Lower leg skin (tissue), 4 donors: Measurements from ENCODE around the gene SSR1. TPM values are rescaled to one million over a fixed set of nuclear protein-coding genes. Genes with fewer than 3 reads are reported as not detected.

Experiments
- DNase-seq, 2 donors: peaks; one replicate each; pipeline ENCODE4 v3.0.0-alpha.2; 2019; ENCODE audit warnings: low spot score in 2 of 2
- H3K4me3 ChIP-seq: fragments of 200-600 bp; sonication (generic); 2 replicates; pipeline ENCODE4 v1.5.1; 2017; ENCODE audit warnings: mild to moderate bottlenecking, low read depth; ENCODE audit not compliant: poor library complexity, severe bottlenecking
- POLR2A ChIP-seq, 2 donors: fragments of 450-650 bp; IDR thresholded peaks; one replicate each; pipeline ENCODE4 v1.6.1; 2016 to 2017; ENCODE audit warnings: antibody characterized with exemption in 2 of 2, mild to moderate bottlenecking in 1 of 2, moderate library complexity in 1 of 2
- WGBS, 2 donors: methylation state at CpG; one replicate each; pipeline ENCODE4 v1.1.5; 2018; 5-methylcytosine and 5-hydroxymethylcytosine counted together
- intact Hi-C: fragments of 100-400 bp; cut with DNase I; formaldehyde crosslinking; loops from one replicate; pipeline ENCODE4 v1.15.0; 2023; ENCODE audit warnings: low total_unique reads
- total RNA-seq, 4 donors: library from RNA; depleted of rRNA; stranded (reverse); fragments of >200 nt; gene quantifications; one replicate each; pipeline ENCODE4 v1.1.0, GENCODE V29; 2016
- TF ChIP-seq, protein P1 (sequence below), 3 donors: fragments of 450-650 bp; IDR thresholded peaks; one replicate each; pipeline ENCODE4 v1.5.1; 2016; ENCODE audit warnings: antibody characterized with exemption in 3 of 3, mild to moderate bottlenecking in 3 of 3, moderate library complexity in 2 of 3

SSR1 gene
- total RNA-seq, 4 donors from 2014 or later = 31.4 to 42.9 (median 35.3) TPM

DNA sequence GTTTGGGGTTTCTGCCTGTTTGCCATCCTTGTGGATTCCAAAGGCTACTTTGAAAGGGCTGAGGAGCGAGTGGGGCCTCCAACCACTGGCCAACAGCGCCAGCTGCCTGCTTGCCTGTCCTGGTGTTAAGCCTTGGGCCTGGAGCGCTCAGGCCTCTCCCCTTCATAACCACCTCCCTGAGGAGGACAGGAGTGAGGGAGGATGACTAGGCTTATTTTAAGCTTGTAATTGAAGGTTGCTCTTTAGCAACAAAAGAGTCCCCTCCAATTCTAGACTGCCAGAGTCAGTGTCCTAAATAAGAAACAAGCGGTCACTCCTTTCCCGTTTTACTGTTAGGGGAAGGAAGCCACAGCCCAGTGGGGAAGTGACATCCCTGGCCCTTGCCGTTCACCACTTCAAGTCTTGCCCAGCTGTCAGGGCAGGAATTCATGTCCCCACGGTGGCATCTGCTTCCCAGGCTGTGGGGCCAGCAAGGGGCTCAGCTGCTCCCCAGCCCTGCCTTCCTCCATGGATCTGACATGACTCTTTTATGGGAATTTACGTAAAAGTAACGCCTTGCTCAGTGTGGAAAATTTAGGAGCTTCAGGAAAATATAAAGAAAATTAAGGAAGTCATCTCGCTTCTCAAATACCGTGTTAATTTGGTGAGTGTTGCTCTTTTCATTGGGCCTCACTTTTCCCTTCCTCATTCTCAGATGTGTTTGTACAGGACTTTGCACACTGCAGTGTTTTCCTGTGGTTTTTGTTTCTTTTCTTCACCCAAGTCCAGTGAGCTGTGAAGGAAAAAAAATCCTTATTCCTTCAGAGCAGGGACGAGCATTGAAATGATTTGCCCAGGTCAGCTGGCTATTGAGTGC lies 57.8 kb downstream of the SSR1 start:
- no peak for DNase-seq
- H3K4me3 ChIP-seq = no peak overlapping the region
- 69 to 72% methylated on average over 12 of the region's 12 CpGs for WGBS, 2 donors
- TF ChIP-seq POLR2A (IDR thresholded peaks at IDR 0.05) = no peak
- TF ChIP-seq, protein P1, sequence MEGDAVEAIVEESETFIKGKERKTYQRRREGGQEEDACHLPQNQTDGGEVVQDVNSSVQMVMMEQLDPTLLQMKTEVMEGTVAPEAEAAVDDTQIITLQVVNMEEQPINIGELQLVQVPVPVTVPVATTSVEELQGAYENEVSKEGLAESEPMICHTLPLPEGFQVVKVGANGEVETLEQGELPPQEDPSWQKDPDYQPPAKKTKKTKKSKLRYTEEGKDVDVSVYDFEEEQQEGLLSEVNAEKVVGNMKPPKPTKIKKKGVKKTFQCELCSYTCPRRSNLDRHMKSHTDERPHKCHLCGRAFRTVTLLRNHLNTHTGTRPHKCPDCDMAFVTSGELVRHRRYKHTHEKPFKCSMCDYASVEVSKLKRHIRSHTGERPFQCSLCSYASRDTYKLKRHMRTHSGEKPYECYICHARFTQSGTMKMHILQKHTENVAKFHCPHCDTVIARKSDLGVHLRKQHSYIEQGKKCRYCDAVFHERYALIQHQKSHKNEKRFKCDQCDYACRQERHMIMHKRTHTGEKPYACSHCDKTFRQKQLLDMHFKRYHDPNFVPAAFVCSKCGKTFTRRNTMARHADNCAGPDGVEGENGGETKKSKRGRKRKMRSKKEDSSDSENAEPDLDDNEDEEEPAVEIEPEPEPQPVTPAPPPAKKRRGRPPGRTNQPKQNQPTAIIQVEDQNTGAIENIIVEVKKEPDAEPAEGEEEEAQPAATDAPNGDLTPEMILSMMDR (IDR thresholded peaks at IDR 0.05) = no peak
- intact Hi-C loops = no loop called here

DNA sequence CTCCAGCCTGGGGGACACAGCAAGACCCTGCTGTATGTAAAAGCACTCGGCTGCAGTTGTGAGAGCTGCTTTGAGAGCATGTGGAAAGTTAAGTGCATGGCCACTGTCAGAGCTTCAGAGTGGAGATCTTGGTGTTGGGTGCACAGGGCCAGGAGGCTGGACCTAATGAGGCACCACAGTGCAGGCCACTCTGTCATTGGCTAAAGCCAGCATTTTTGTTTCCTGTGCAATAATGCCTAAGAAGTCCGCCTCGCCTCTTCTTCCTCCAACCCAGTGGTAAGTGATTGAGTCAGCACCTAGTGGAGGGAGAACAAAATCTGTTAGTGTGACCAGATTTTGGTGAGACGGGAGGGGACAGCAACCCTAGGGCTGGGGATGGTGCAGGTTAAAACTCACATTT lies 60.6 kb downstream of the SSR1 start:
- WGBS, 2 donors = 75 to 86% methylated on average over 4 of the region's 4 CpGs
- no peak overlapping the region for H3K4me3 ChIP-seq
- no peak for DNase-seq
- intact Hi-C loops = no loop called here
- TF ChIP-seq POLR2A (IDR thresholded peaks at IDR 0.05) = no peak
- TF ChIP-seq, protein P1 (IDR thresholded peaks at IDR 0.05) = no peak

DNA sequence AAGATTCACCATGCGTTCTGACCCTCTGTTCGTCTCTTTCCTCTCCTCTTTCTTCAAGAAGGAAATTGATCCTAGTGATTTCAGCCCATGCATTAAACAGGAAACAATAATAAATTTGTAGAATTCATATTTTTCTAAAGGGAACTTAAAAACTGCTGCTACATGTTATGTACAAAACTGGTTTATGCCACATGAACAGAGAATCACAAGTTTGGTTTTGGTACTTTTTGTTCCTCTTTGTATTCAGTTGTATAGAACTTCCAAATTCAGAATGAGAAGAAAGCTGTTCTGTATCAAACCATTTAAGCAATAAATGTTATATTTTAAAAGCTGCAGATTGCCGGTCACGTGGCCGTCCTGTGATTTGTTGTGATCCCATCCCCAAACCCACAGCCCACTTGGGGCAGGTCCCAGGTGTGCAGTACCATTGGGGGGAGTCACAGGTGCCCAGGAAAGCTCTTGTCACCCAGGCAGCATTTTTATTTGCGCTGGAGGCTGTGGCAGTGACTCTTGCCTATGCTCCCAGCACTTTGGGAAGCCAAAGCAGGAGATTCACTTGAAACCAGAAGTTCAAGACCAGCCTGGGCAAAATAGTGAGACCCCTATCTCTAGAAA lies 61.2 kb downstream of the SSR1 start:
- WGBS, 2 donors = 80 to 93% methylated on average over 6 of the region's 6 CpGs
- DNase-seq = no peak
- TF ChIP-seq POLR2A (IDR thresholded peaks at IDR 0.05) = no peak
- TF ChIP-seq, protein P1 (IDR thresholded peaks at IDR 0.05) = no peak
- H3K4me3 ChIP-seq = no peak overlapping the region
- intact Hi-C loops = no loop called here

DNA sequence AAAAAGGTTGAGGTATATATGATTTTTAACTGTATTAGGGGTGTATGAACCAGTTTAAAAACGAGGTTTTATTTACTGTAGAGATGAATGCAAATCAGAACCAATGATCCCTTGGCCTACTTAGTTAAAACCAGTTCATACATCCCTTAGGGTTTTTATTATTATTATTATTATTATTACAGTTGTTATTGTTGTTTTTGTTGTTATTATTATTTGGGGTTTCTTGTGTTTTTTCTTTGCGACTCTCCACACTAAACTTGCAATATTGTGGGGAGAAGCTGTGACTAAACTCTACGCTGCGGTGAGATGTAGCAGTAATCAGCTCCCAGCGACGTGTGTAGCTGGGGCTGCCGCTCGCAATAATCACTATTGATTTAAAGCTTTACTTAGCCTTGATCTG lies 62.2 kb downstream of the SSR1 start:
- intact Hi-C loops = no loop called here
- WGBS, 2 donors = 91 to 92% methylated on average over 8 of the region's 8 CpGs
- TF ChIP-seq, protein P1 (IDR thresholded peaks at IDR 0.05) = no peak
- TF ChIP-seq POLR2A (IDR thresholded peaks at IDR 0.05) = no peak
- no peak for DNase-seq
- H3K4me3 ChIP-seq = no peak overlapping the region

DNA sequence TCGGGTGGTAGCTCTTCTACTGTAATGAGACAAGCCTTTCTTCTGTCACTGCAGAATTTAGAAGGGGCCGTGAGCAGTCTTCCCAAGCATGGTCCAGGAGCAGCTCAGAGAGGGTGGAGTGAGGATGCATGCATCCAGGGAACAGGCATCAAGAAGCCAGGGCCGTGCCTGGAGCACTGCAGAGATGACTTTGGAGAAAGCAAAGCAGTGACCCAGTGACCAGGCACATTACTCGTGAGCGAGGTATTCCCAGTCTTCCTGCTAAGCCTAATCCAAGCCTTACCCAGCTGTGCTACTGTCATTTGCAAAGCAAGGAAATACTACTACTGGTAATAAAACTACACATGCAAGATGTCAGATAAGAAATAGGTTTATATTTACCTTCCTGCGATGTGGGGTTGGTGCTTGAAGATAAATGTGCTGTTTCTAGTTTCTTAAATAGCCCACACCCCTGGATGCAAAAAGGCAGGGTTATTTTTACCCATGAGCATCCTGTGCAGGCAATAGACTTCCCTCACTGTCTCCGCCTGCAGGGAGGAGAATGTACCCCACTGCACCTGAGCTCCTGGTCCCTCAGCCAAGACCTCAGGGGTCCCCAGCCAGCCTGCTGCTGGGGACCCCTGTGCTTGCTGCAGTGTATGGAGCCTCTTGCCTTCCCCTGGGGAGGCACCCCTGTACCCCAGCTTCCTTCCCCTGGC lies 62.9 kb downstream of the SSR1 start:
- DNase-seq = no peak
- intact Hi-C loops = loop anchor here (10.0 kb wide), 1 partner anchor 575 kb away; no protein-coding TSS in a partner anchor
- H3K4me3 ChIP-seq = no peak overlapping the region
- WGBS, 2 donors = 70 to 74% methylated on average over 7 of the region's 7 CpGs
- TF ChIP-seq POLR2A (IDR thresholded peaks at IDR 0.05) = no peak

DNA sequence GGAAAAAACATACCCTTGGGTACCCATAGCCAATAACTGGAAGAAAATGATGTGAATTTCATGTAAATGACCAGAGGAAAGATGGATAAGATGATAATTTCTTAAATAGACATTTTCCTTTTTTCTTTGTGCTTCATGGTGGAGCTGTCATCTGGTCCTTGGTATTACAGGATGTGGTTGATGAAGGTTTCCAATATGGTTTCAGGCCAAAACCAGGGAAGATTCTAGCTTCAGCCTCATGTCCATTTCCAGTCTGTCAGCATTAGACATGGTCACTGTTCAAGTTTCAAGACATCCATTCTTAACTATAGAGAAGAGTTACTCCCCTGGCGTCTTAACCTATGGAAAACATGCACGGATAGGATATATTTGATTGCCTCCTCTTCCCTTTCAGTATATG lies 63.6 kb downstream of the SSR1 start:
- intact Hi-C loops = loop anchor here (10.0 kb wide), 1 partner anchor 575 kb away; no protein-coding TSS in a partner anchor
- no peak for DNase-seq
- no peak for TF ChIP-seq POLR2A (IDR thresholded peaks at IDR 0.05)
- TF ChIP-seq, protein P1 (IDR thresholded peaks at IDR 0.05) = no peak
- no peak overlapping the region for H3K4me3 ChIP-seq
- 77 to 88% methylated on average over 2 of the region's 2 CpGs for WGBS, 2 donors
